ENCODE data around the gene PSMA1.

Gene PSMA1

GRCh38 chr11:14529321-14529720, 9.1 kb upstream of the PSMA1 start:
- DNase-seq = no peak

GRCh38 chr11:14522801-14523200, 2.6 kb upstream of the PSMA1 start:
- DNase-seq = no peak

GRCh38 chr11:14522245-14522644, 2.1 kb upstream of the PSMA1 start:
- DNase-seq = no peak

GRCh38 chr11:14520747-14521151, 563 bp upstream of the PSMA1 start:
- no peak for DNase-seq

- DNase-seq = no peak
Observed at GRCh38 chr11:14519597-14519916, 629 bp downstream of the PSMA1 start.

- no peak for DNase-seq
Observed at GRCh38 chr11:14518820-14519219, 1.4 kb downstream of the PSMA1 start.

- no peak for DNase-seq
Observed at GRCh38 chr11:14513800-14514199, 6.4 kb downstream of the PSMA1 start.

GRCh38 chr11:14506532-14506931, 13.7 kb downstream of the PSMA1 start:
- DNase-seq = no peak

- no peak for DNase-seq
Observed at GRCh38 chr11:14503023-14503422, 17.2 kb downstream of the PSMA1 start.

GRCh38 chr11:14502039-14502438, 18.1 kb downstream of the PSMA1 start:
- DNase-seq = no peak

GRCh38 chr11:14500181-14500651, 20.0 kb downstream of the PSMA1 start:
- DNase-seq = no peak

- peak; percentile 82 for DNase-seq
Observed at GRCh38 chr11:14499560-14500180, 20.5 kb downstream of the PSMA1 start, which contains the start of gene COPB1. Gene COPB1, minus strand, starts transcription at chr11:14499811. Its CDS starts 883 bp downstream, at chr11:14498928.

GRCh38 chr11:14499178-14499559, 21.0 kb downstream of the PSMA1 start:
- no peak for DNase-seq

GRCh38 chr11:14480716-14481115, 39.5 kb downstream of the PSMA1 start:
- no peak for DNase-seq

GRCh38 chr11:14471127-14471526, 49.1 kb downstream of the PSMA1 start:
- DNase-seq = no peak

GRCh38 chr11:14463623-14464022, 56.6 kb downstream of the PSMA1 start:
- no peak for DNase-seq

GRCh38 chr11:14460147-14460546, 60.0 kb downstream of the PSMA1 start:
- DNase-seq = no peak

- no peak for DNase-seq
Observed at GRCh38 chr11:14458377-14458776, 61.8 kb downstream of the PSMA1 start.

- no peak for DNase-seq
Observed at GRCh38 chr11:14455648-14456430, 64.3 kb downstream of the PSMA1 start.

Measured in NCI-H2081 treated with DMSO at 0.1 percent for 48 hours (cell line).